Measurements from ENCODE around the gene CDH19. TPM values are rescaled to one million over a fixed set of nuclear protein-coding genes. Genes with fewer than 3 reads are reported as not detected.
"Not testable (repeated sequence)": the region's sequence is repeated elsewhere in the genome, so short reads cannot be mapped to it uniquely, and the experiment has no call there.

Gene CDH19
- total RNA-seq, 3 donors from 2014 or later: not detected

DNA sequence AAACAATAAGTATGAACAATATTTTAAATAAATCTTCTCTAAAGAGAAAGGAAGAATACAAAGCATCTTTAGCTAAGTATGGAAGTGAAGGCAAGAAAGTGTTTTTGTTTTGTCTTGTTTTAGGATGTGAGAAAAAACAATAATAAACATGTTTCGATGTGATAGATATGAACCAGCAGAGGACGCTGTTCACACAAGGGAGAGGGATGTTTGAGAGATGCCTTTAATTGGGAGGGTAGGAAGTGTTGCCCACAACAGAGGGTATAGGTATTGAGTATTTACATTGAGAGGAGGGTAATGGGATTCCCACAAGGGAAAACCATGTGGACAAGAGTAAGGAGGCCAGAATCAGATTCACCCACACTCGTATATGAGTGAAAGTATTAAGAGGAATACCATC, 55.1 kb downstream of the CDH19 start:
- no peak for ATAC-seq
- Mint-ChIP-seq H3K27me3 (ENCODE audit: low read depth) (no peaks in the 10 kb centered on the region), H3K4me3 (no peak overlapping the region), H3K9me3 (peaks cover 17% of the 10 kb centered on the region), H3K36me3 (ENCODE audit: insufficient read depth) (no peaks in the 10 kb centered on the region), H3K4me1 (ENCODE audit: low read depth) (no peaks in the 10 kb centered on the region)
- DNase-seq: no peak

DNA sequence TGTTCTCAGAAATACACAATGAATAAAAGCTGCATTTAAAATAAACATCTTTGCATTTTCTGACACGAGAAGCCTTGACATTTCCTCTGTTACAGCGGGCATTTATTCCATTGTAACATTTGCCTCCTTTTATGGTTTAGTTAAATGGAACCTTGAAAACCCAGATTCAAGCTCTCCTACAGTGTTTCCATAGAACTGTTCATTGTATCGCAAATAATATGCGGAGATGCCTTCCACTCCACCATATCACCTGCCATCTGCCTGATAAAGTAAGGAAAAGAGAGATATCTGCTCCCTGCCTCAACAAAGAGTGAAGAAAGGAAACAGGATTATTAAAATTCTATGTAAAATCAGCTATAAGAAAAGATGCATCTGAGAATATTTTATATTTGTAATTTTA, 69.8 kb downstream of the CDH19 start:
- H3K27me3 Mint-ChIP-seq (ENCODE audit: low read depth): no peaks in the 10 kb centered on the region
- no peak for DNase-seq
- H3K36me3 Mint-ChIP-seq (ENCODE audit: insufficient read depth): no peaks in the 10 kb centered on the region
- no peaks in the 10 kb centered on the region for H3K4me1 Mint-ChIP-seq (ENCODE audit: low read depth)
- H3K4me3 Mint-ChIP-seq: no peak overlapping the region
- no peaks in the 10 kb centered on the region for H3K9me3 Mint-ChIP-seq
- ATAC-seq: no peak

DNA sequence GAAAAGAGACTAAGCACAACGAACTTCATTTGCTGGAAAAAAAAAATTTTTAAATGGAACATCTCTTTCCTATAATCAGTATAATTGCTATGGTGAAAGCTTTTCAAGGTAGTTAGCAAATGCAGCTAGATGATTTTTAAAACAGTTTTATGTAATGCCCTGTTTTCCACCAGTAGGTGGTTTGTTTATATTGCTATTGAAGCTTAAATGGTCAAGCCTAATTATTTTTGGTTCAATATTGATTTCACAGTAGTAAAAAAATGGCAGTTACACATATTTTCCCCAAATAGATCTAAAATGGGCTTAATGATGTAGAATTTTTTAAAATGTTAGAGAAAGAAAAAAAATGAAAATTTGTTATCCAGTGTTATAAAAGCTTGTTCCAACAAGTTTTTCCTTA, 70.2 kb downstream of the CDH19 start:
- ATAC-seq (no peak), DNase-seq (no peak)
- no peaks in the 10 kb centered on the region for H3K36me3 Mint-ChIP-seq (ENCODE audit: insufficient read depth)
- no peaks in the 10 kb centered on the region for H3K27me3 Mint-ChIP-seq (ENCODE audit: low read depth)
- no peaks in the 10 kb centered on the region for H3K4me1 Mint-ChIP-seq (ENCODE audit: low read depth)
- H3K4me3 Mint-ChIP-seq: no peak overlapping the region
- H3K9me3 Mint-ChIP-seq: no peaks in the 10 kb centered on the region

DNA sequence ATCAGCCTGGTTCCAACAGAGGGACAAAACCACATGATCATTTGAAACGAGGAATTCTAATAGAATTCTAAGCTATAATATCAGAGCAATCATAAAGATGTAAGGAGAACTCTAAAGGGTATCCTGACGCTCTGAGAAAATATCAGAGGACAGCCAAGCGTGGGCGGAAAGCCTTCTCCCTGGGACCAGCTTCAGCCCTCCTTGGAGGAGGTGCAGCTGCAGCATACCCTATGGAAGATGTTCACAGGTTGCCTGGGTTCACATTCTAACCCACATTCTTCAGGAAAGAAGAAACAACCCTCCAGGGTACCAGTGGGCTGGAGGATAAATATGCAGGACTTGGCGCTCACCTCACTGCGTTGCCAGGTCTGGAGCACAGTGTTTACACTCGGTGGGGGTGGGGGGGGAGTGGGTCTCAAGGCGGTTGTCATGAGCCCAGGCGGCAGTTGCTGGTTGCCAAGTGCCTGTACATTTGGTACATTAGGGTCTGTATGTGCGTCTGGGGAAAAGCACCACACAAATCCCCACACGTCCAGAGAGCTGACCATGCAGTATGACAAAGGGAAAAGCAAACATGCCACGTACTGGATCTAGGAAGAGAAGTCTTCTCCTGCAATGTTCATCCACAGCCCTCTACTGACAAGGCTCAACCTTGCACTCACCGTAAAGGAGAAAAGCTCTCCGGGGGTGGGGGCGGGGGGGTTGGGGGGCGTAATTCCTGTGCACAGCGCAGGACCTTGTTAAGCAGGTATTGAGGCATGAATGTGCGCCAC, 80.5 kb downstream of the CDH19 start:
- H3K4me3 Mint-ChIP-seq: no peak overlapping the region
- H3K4me1 Mint-ChIP-seq (ENCODE audit: low read depth): no peaks in the 10 kb centered on the region
- ATAC-seq (no peak), DNase-seq (no peak)
- no peaks in the 10 kb centered on the region for H3K9me3 Mint-ChIP-seq
- no peaks in the 10 kb centered on the region for H3K36me3 Mint-ChIP-seq (ENCODE audit: insufficient read depth)
- no peaks in the 10 kb centered on the region for H3K27me3 Mint-ChIP-seq (ENCODE audit: low read depth)

DNA sequence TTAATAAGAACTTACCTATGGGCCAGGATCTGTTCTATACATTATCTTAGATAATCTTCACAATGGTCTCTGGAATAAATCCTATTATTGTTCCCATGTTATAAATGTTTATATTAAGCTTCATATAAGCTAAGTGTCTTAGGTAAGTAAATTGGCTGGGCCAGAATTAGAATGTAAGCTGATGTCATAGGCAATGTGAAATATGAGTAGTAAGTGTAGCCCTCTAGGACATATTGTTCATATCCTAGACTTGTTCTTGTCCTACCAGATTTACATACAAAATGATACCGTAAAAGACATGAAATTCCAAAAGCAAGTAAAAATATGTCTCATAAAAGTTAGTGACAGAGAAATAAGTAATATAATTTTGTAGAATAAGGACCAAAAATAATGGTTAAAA, 89.9 kb downstream of the CDH19 start:
- no peaks in the 10 kb centered on the region for H3K27me3 Mint-ChIP-seq (ENCODE audit: low read depth)
- ATAC-seq: no peak
- DNase-seq: no peak

DNA sequence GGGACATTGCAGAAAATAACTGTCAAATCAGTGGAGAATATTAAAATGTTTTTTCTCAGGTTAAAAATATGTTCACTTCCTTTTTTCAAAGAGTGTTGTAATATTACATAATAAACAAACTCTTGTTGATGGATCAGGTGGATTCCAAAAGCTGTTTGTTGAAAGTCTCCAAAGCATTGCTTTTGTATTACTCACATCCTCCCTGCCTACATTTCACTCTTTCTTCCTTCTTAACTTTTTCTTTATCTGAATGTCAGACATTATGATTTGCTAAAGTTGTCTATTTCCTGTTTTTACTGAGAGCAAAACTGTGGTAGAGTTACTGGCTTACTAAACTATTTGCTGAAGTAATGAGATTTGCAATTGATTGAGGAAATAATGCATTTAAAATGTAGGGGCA, 92.1 kb downstream of the CDH19 start:
- Mint-ChIP-seq H3K4me1 (ENCODE audit: low read depth) (no peaks in the 10 kb centered on the region), H3K4me3 (no peak overlapping the region), H3K27me3 (ENCODE audit: low read depth) (no peaks in the 10 kb centered on the region), H3K36me3 (ENCODE audit: insufficient read depth) (no peaks in the 10 kb centered on the region), H3K9me3 (peaks cover 9% of the 10 kb centered on the region)
- DNase-seq: no peak
- no peak for ATAC-seq

More for the DNA sequence above, 89.9 kb downstream of the CDH19 start:
- H3K9me3 Mint-ChIP-seq: peaks cover 9% of the 10 kb centered on the region
- H3K4me3 Mint-ChIP-seq: no peak overlapping the region
- no peaks in the 10 kb centered on the region for H3K36me3 Mint-ChIP-seq (ENCODE audit: insufficient read depth)
- H3K4me1 Mint-ChIP-seq (ENCODE audit: low read depth): no peaks in the 10 kb centered on the region

DNA sequence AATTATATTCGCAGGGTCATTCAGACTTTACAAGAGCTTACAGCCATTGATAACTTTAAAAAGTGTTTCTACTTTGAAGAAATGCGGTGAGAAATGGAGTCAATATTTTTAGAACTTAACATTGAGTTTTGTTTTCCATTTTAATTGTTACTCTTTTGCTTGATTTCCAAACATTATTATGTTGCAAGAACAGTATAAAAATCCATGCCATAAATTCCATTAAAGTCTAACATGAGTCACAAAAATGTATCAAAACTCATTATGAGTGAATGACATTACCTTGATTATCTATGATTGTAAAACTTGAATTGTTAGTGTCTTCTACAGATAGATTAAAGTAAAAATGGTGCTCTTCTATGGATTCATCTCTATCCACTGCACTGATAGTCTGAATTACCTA, 92.6 kb downstream of the CDH19 start:
- H3K4me1 Mint-ChIP-seq (ENCODE audit: low read depth): no peaks in the 10 kb centered on the region
- H3K27me3 Mint-ChIP-seq (ENCODE audit: low read depth): no peaks in the 10 kb centered on the region
- H3K9me3 Mint-ChIP-seq: peaks cover 9% of the 10 kb centered on the region
- H3K4me3 Mint-ChIP-seq: no peak overlapping the region
- no peaks in the 10 kb centered on the region for H3K36me3 Mint-ChIP-seq (ENCODE audit: insufficient read depth)
- ATAC-seq (no peak), DNase-seq (no peak)

DNA sequence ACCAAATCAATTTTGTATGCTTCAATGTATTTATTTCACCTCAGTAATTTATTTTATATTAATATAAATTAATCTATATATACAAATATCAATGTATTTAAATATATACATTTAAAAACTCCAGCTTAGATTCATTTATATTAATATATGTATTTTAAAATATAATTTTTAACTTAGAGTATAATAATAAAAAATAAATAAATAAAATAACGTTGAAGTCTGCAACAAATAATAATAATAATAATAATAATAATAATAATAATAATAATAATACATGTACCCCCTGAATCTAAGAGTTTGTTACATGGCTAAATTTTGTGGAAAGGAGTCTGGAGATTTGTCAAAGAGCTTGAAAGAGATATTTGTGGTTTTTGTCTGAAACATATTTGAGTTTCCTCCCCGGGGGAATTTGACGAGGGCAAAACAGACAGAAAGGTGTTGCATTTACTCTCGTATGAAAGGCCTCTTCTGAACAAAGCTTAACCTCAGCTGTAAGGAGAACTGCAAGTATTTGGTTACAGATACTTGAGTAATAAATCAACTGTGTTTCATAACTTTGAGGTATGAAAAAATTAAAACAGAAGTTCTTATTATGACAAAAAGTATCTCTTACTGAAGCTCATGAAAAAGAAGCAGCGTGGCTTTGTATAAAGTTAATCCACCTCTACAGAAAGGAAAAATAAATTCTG, 93.4 kb downstream of the CDH19 start:
- DNase-seq (no peak), ATAC-seq (no peak)
- H3K36me3 Mint-ChIP-seq (ENCODE audit: insufficient read depth): no peaks in the 10 kb centered on the region
- no peak overlapping the region for H3K4me3 Mint-ChIP-seq
- no peaks in the 10 kb centered on the region for H3K27me3 Mint-ChIP-seq (ENCODE audit: low read depth)
- no peaks in the 10 kb centered on the region for H3K4me1 Mint-ChIP-seq (ENCODE audit: low read depth)
- H3K9me3 Mint-ChIP-seq: peaks cover 9% of the 10 kb centered on the region

DNA sequence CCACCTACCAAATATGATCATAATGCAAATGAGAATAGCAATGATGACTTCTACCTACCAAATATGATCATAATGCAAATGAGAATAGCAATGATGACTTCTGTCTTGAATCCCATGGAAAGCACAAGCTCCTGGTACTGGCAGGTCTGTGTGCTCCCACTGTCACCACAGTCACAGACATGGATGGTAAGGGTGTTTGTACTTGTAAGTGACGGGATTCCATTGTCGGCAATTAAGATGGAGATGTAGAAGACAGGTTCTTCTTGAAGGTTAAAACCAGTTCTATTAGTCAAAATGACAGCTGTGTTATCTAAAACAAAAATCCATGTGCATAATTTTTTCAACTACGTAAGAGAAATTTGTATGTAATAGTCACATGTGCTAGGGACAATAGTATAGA, 95.0 kb downstream of the CDH19 start:
- ATAC-seq: no peak
- no peaks in the 10 kb centered on the region for H3K27me3 Mint-ChIP-seq (ENCODE audit: low read depth)
- no peak for DNase-seq
- H3K4me3 Mint-ChIP-seq: no peak overlapping the region
- H3K4me1 Mint-ChIP-seq (ENCODE audit: low read depth): no peaks in the 10 kb centered on the region
- no peaks in the 10 kb centered on the region for H3K36me3 Mint-ChIP-seq (ENCODE audit: insufficient read depth)
- H3K9me3 Mint-ChIP-seq: peaks cover 9% of the 10 kb centered on the region

DNA sequence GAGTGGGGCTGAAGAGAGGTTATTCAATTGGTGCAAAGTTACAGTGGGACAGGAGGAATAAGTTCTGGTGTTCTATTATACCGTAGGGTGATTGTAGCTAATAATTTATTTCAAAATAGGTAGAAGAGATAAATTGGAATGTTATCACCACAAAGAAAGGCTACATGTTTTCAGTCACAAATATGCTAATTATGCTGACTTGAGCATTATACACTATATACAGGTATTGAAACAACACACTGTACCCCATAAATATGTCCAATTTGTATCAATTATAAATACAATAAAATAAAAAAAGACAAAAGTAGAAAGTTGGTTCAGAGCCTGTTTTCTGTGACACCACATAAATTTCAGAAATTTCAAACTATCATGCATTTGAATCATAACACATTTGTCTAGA, 97.7 kb downstream of the CDH19 start:
- ATAC-seq: no peak
- H3K27me3 Mint-ChIP-seq (ENCODE audit: low read depth): no peaks in the 10 kb centered on the region
- no peaks in the 10 kb centered on the region for H3K4me1 Mint-ChIP-seq (ENCODE audit: low read depth)
- H3K9me3 Mint-ChIP-seq: peaks cover 10% of the 10 kb centered on the region
- no peak for DNase-seq
- no peaks in the 10 kb centered on the region for H3K36me3 Mint-ChIP-seq (ENCODE audit: insufficient read depth)
- no peak overlapping the region for H3K4me3 Mint-ChIP-seq

DNA sequence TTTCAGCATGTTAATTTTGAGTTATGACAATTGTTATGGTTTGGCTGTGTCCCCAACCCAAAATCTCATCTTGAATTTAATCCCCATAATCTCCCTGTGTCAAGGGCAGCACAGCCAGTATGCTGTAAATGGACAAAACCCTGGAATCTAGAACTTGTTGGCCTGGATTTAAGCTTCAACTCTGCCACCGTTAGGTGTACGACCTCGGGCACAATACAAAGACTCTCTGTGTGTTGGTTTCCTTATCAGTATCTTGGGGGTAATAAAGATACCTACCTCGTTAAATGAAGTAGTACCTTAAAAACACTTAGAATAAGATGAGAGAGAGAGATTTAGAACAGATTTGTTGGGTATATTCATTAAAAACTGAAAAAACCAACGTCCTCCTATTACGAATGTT, 106.5 kb downstream of the CDH19 start:
- no peaks in the 10 kb centered on the region for H3K4me1 Mint-ChIP-seq (ENCODE audit: low read depth)
- H3K4me3 Mint-ChIP-seq: no peak overlapping the region
- ATAC-seq: no peak
- no peak for DNase-seq
- H3K36me3 Mint-ChIP-seq (ENCODE audit: insufficient read depth): no peaks in the 10 kb centered on the region
- H3K27me3 Mint-ChIP-seq (ENCODE audit: low read depth): no peaks in the 10 kb centered on the region
- H3K9me3 Mint-ChIP-seq: peaks cover 4% of the 10 kb centered on the region

DNA sequence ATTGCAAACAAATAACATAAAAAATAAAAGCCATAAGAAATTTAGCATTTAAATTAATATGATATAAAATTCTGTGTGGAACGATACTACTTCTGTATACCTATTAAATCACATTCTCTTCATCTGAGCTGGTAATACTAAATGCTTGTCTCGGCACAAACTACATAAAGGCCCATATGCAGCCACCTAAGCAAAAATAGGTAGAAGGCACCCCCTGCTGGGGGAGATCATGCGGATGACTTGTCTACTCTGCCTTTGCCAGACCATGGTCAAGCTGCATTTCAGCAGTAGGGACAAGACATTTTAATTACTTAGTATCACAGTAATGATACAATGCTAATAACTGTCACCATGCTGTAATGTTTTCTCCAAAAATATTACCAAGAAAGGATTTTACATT, 108.0 kb downstream of the CDH19 start:
- Mint-ChIP-seq H3K4me3 (no peak overlapping the region), H3K4me1 (ENCODE audit: low read depth) (no peaks in the 10 kb centered on the region), H3K9me3 (no peaks in the 10 kb centered on the region), H3K27me3 (ENCODE audit: low read depth) (no peaks in the 10 kb centered on the region), H3K36me3 (ENCODE audit: insufficient read depth) (no peaks in the 10 kb centered on the region)
- no peak for DNase-seq
- ATAC-seq: no peak

DNA sequence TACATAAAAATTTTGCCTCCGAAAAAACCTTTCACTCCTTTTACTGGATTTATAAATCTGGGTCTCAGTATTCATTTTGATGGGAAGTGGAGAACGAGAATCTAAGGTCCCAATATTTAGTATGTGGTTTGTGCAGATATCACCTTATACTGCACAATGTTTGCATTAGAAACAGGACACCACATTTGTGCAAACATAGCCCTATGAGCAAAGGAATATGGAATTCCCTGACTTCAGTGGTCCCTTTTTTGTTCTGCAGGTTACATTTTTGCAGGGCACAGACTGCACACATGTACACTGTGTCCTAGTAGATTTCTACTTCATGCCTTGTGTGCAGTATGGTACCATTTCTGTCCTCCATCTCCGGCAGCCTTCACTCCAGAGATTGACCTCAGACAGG, 130.0 kb downstream of the CDH19 start:
- no peak for DNase-seq
- no peak for ATAC-seq
- H3K9me3 Mint-ChIP-seq: peaks cover 14% of the 10 kb centered on the region
- no peak overlapping the region for H3K4me3 Mint-ChIP-seq
- no peaks in the 10 kb centered on the region for H3K27me3 Mint-ChIP-seq (ENCODE audit: low read depth)
- no peaks in the 10 kb centered on the region for H3K4me1 Mint-ChIP-seq (ENCODE audit: low read depth)
- H3K36me3 Mint-ChIP-seq (ENCODE audit: insufficient read depth): no peaks in the 10 kb centered on the region

DNA sequence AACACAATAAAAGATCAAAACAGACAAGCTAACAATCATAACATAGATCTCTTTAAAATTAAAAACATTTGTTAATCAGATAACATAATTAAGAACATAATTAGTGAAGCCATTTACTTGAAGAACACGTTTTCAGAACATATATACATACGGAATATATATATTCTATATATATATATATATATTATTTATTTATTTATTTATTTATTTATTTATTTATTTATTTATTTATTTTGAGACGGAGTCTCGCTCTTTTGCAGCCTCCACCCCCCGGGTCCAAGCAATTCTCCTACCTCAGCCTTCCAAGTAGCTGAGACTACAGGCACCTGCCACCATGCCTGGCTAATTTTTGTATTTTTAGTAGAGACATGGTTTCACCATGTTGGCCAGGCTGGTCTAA, 137.7 kb downstream of the CDH19 start:
- ATAC-seq: not testable (repeated sequence)

DNA sequence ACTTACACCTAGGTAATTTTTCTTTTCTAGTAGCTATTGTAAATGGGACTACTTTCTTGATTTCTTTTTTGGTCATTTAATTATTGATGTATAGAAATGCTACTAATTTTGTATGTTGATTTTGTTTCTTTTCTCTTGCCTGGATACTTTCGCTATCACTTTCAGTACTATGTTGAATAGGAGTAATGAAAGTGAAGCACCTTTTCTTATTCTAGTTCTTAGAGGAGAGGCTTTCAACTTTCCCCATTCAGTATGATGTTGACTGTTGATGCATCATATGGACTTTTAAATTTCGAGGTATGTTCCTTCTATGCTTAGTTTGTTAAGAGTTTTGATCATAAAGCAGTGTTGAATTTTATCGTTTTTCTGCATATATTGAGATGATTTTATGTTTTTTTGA, 142.5 kb downstream of the CDH19 start:
- H3K36me3 Mint-ChIP-seq (ENCODE audit: insufficient read depth): no peaks in the 10 kb centered on the region
- no peak overlapping the region for H3K4me3 Mint-ChIP-seq
- H3K9me3 Mint-ChIP-seq: peaks cover 16% of the 10 kb centered on the region

More for the DNA sequence above, 137.7 kb downstream of the CDH19 start:
- H3K27me3 Mint-ChIP-seq (ENCODE audit: low read depth); DNase-seq; H3K36me3 Mint-ChIP-seq (ENCODE audit: insufficient read depth); H3K4me1 Mint-ChIP-seq (ENCODE audit: low read depth); H3K4me3 Mint-ChIP-seq: not testable (repeated sequence)
- H3K9me3 Mint-ChIP-seq: peaks cover 12% of the 10 kb centered on the region

More for the DNA sequence above, 142.5 kb downstream of the CDH19 start:
- ATAC-seq (no peak), DNase-seq (no peak)
- Mint-ChIP-seq H3K4me1 (ENCODE audit: low read depth) (no peaks in the 10 kb centered on the region), H3K27me3 (ENCODE audit: low read depth) (no peaks in the 10 kb centered on the region)

Data from activated T-cell treated with anti-CD3 and anti-CD28 coated beads, Interleukin-2, amount 50 U/mL, for 4 hours (primary cell).